GM12892 (cell line): ENCODE results near the gene RIC8B. TPM values are rescaled to one million over a fixed set of nuclear protein-coding genes. Genes with fewer than 3 reads are reported as not detected.
"Not testable (repeated sequence)": the region's sequence is repeated elsewhere in the genome, so short reads cannot be mapped to it uniquely, and the experiment has no call there.

ENCODE experiments used
- DNase-seq: peaks from one replicate; pipeline ENCODE4 v3.0.0; 2011; ENCODE audit not compliant: insufficient read length
- FAIRE-seq: peaks from 2 replicates; lab custom pipeline; 2011; peaks lifted over from hg19 to GRCh38; lab: Jason Lieb, UNC
- POLR2A ChIP-seq: IDR thresholded peaks from 2 replicates; pipeline ENCODE4 v1.6.1; 2011; ENCODE audit warnings: low read depth, low read length, control low read depth
- POLR2AphosphoS5 ChIP-seq: IDR thresholded peaks from 2 replicates; pipeline ENCODE4 v1.6.1; 2011; ENCODE audit warnings: low read depth, low read length, control low read depth
- TAF1 ChIP-seq: IDR thresholded peaks from 2 replicates; pipeline ENCODE4 v1.6.1; 2011; ENCODE audit warnings: low read depth, mild to moderate bottlenecking, control low read depth, low read length, borderline replicate concordance
- polyA plus RNA-seq: library from polyadenylated mRNA; unstranded; fragments of >200 nt; gene quantifications from one replicate; pipeline ENCODE4 v1.2.1, GENCODE V29; 2012; ENCODE audit warnings: missing spikeins, inconsistent platforms; ENCODE audit not compliant: missing spikeins

The RIC8B gene
- 5.5 TPM for polyA plus RNA-seq

DNA sequence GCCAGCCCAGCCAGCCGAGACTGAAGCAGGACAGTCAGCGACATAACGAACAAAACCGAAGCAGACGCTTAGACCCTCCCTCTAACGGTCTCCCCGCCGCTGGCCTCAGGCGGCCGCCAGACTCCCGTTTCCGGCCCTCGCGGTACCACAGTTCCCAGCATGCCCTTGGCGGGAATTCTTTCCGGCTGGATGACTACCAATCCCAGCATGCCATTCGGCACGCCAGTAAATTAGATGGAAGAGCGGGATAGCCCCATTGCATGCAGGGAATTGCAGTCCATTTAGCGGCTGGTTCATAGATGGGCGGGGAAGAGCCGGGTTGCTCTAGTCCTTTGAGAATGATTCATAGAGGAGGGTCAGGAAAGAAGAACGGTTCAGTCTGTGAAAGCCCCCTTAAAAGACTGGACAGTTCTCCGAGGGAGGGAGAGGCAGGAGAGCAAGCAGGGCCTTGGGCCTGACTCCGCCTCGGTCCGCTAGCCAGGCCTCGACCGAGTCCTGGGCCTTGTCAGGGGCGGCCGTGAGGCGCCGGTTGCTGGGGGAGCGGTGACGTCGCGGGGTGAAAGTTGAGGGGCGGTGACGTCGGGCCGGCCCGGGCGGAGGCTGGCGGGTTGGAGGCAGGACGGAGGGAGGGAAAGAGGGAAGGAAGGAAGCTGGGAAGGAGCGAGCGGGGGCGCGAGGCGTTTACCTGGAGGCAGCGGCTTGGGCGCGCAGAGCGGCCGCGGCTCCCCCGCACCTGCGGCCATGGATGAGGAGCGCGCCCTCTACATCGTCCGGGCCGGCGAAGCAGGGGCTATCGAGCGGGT is at the start of gene RIC8B:
Gene RIC8B, plus strand, starts transcription at position 678 of the 803 bp plus-strand sequence. Its CDS starts 64 bp downstream, at position 742.
- DNase-seq = peak; percentile 73
- FAIRE-seq = peak; percentile 98
- TF ChIP-seq TAF1 = no peak
- TF ChIP-seq POLR2A = peak; percentile 65; the same call in 1 of the 2 replicates
- peak; percentile 61 for TF ChIP-seq POLR2AphosphoS5

DNA sequence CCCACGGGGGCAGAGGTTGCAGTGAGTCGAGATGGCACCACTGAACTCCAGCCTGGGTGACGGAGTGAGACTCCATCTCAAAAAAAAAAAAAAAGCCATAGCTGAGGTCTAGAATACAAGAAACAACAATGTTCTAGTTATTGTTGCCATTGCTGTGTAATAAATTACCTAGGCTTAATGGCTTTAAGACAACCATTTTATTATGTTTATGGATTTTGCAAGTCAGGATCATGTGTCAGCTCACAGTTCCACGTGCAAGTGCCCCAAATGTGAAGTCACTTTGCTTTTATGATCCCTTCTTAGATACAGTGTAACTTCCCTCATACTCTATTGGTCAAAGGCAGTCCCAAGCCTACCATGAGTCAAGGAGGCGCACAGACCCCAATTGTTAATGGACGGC is 49.5 kb upstream of the RIC8B start:
- DNase-seq (no peak), FAIRE-seq (no peak)
- TF ChIP-seq POLR2A (no peak), POLR2AphosphoS5 (no peak), TAF1 (no peak)

- not testable (repeated sequence) for DNase-seq, FAIRE-seq
Measured at GRCh38 chr12:106726603-106727202, 47.8 kb upstream of the RIC8B start.

- FAIRE-seq (no peak), DNase-seq (no peak)
- no peak for TF ChIP-seq TAF1
- TF ChIP-seq POLR2A = no peak
- TF ChIP-seq POLR2AphosphoS5 = no peak
Measured at GRCh38 chr12:106729611-106730010, 44.9 kb upstream of the RIC8B start.

GRCh38 chr12:106732890-106733289 is 41.6 kb upstream of the RIC8B start:
- TF ChIP-seq TAF1 (no peak), POLR2AphosphoS5 (no peak), POLR2A (no peak)
- FAIRE-seq (no peak), DNase-seq (no peak)

- DNase-seq (no peak), FAIRE-seq (no peak)
- TF ChIP-seq POLR2AphosphoS5 = no peak
- no peak for TF ChIP-seq POLR2A
- TF ChIP-seq TAF1 = no peak
Measured at GRCh38 chr12:106733660-106734059, 40.8 kb upstream of the RIC8B start.

- FAIRE-seq (peak; percentile 72), DNase-seq (no peak)
Measured at GRCh38 chr12:106736051-106736957, 38.2 kb upstream of the RIC8B start.

DNA sequence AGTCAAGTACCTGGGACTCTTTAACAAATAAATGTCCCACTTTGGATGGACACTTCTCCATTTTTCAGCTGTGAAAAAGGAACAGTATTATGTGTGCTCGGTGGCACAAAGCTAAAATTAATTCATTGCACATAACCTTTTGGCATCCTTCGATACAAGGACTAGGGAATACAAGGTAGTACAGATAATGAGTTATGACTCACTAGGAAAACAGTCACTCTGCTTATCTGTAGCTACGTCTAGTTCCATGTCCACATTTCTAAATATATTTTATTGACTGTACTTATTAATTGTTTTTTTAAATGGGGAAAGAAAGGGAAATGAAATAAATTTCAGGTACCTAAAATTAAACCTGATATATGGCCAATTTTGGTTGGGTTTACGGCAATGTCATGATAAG is 35.2 kb upstream of the RIC8B start:
- TF ChIP-seq POLR2AphosphoS5 (no peak), POLR2A (no peak), TAF1 (no peak)
- DNase-seq (no peak), FAIRE-seq (no peak)

More at GRCh38 chr12:106736051-106736957, 38.2 kb upstream of the RIC8B start:
- no peak for TF ChIP-seq TAF1
- no peak for TF ChIP-seq POLR2AphosphoS5
- no peak for TF ChIP-seq POLR2A

GRCh38 chr12:106739815-106740530 is 34.5 kb upstream of the RIC8B start:
- DNase-seq (no peak), FAIRE-seq (no peak)
- TF ChIP-seq POLR2A (no peak), TAF1 (no peak), POLR2AphosphoS5 (no peak)

DNA sequence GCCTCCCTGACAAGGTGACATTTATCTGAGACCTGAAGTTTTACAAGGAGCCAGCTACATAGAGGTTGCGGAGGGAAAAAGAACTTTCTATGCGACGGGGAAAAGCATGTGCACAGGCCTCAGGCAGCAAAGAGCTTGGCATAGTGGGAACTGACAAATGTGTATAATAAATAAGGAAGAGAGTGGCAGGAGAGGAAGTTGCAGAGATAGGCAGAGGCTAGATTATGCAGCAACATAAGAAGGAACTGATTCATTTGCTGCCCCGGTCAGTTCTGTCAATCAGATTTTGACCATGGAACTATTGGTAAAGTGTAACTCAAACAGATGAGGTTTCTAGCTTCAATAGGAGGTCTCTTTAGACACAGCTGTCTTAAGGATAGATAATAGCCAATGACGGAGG is 33.7 kb upstream of the RIC8B start:
- DNase-seq (no peak), FAIRE-seq (no peak)
- TF ChIP-seq TAF1 = no peak

DNA sequence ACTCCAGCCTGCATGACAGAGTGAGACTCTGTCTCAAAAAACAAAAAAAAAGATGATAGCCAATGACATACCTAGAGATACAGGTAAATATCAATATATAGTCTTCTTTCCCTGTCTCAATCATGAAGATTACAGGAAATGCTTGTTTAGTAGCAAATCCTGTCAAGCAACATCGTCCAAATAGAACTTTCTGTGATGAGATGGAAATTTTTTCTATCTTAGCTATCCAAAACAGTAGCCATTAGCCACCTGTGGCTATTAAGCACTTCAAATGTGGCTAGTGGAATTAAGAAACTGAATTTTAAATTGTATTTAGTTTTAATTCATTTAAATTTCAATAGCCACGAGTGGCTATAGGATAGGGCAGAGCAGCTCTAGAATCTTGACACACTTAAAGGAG is 33.2 kb upstream of the RIC8B start:
- no peak for TF ChIP-seq TAF1
- no peak for TF ChIP-seq POLR2A
- TF ChIP-seq POLR2AphosphoS5 = no peak
- FAIRE-seq (no peak), DNase-seq (no peak)
